GM12892 (cell line): Measurements from ENCODE around the gene HSCB.
"Not testable (repeated sequence)": the region's sequence is repeated elsewhere in the genome, so short reads cannot be mapped to it uniquely, and the experiment has no call there.

Experiments used
- DNase-seq: peaks from one replicate; pipeline ENCODE4 v3.0.0; 2011; ENCODE audit not compliant: insufficient read length
- FAIRE-seq: peaks from 2 replicates; lab custom pipeline; 2011; peaks lifted over from hg19 to GRCh38; lab: Jason Lieb, UNC
- POLR2A ChIP-seq: IDR thresholded peaks from 2 replicates; pipeline ENCODE4 v1.6.1; 2011; ENCODE audit warnings: low read depth, low read length, control low read depth
- POLR2AphosphoS5 ChIP-seq: IDR thresholded peaks from 2 replicates; pipeline ENCODE4 v1.6.1; 2011; ENCODE audit warnings: low read depth, low read length, control low read depth
- TAF1 ChIP-seq: IDR thresholded peaks from 2 replicates; pipeline ENCODE4 v1.6.1; 2011; ENCODE audit warnings: low read depth, mild to moderate bottlenecking, control low read depth, low read length, borderline replicate concordance

HSCB gene

GRCh38 chr22:28795071-28795693, 53.3 kb downstream of the HSCB start:
- TF ChIP-seq TAF1 (no peak), POLR2AphosphoS5 (peak; percentile 17)
- DNase-seq (no peak), FAIRE-seq (no peak)

GRCh38 chr22:28795932-28796856, 54.4 kb downstream of the HSCB start:
- TF ChIP-seq POLR2AphosphoS5 (no peak), POLR2A (0 out of 2 replicates have a peak, but pooled peaks have one; percentile 24)
- no peak for DNase-seq
- no peak for FAIRE-seq

- FAIRE-seq (peak; percentile 73), DNase-seq (no peak)
- TF ChIP-seq POLR2AphosphoS5 (peak; percentile 17; the same call in 1 of the 2 replicates), POLR2A (peak; percentile 13; the same call in 1 of the 2 replicates), TAF1 (no peak)
These were observed 57.2 kb downstream of the HSCB start for GRCh38 chr22:28798810-28799605.

- DNase-seq (no peak), FAIRE-seq (no peak)
- TF ChIP-seq POLR2A: no peak
- no peak for TF ChIP-seq TAF1
- 0 out of 2 replicates have a peak, but pooled peaks have one; percentile 38 for TF ChIP-seq POLR2AphosphoS5
These were observed 57.9 kb downstream of the HSCB start for GRCh38 chr22:28799606-28800307.

- peak; percentile 94 for DNase-seq
- FAIRE-seq: peak; percentile 99
- peak; percentile 86 for TF ChIP-seq POLR2AphosphoS5
- TF ChIP-seq POLR2A: peak; percentile 94
- peak; percentile 87 for TF ChIP-seq TAF1
These were observed 58.6 kb downstream of the HSCB start, which contains the start of gene XBP1 for GRCh38 chr22:28800308-28801041. Gene XBP1, minus strand, starts transcription at chr22:28800569.

GRCh38 chr22:28801845-28802594, 60.2 kb downstream of the HSCB start:
- DNase-seq: no peak
- no peak for TF ChIP-seq POLR2AphosphoS5
- no peak for TF ChIP-seq POLR2A
- no peak for TF ChIP-seq TAF1
- no peak for FAIRE-seq

- FAIRE-seq (no peak), DNase-seq (no peak)
- TF ChIP-seq POLR2AphosphoS5 (no peak), POLR2A (no peak), TAF1 (no peak)
These were observed 60.8 kb downstream of the HSCB start for GRCh38 chr22:28802595-28803123.

GRCh38 chr22:28805426-28805825, 63.6 kb downstream of the HSCB start:
- DNase-seq, FAIRE-seq: not testable (repeated sequence)
